GM12874 (cell line): Measurements from ENCODE around the gene ZNF428.

Experiments used
- TF ChIP-seq, protein P1 (sequence below): IDR thresholded peaks from 2 replicates; pipeline ENCODE4 v1.5.1; 2011; ENCODE audit warnings: low read depth, mild to moderate bottlenecking, control low read depth, low read length, moderate library complexity; ENCODE audit not compliant: insufficient read depth

ZNF428 gene

DNA sequence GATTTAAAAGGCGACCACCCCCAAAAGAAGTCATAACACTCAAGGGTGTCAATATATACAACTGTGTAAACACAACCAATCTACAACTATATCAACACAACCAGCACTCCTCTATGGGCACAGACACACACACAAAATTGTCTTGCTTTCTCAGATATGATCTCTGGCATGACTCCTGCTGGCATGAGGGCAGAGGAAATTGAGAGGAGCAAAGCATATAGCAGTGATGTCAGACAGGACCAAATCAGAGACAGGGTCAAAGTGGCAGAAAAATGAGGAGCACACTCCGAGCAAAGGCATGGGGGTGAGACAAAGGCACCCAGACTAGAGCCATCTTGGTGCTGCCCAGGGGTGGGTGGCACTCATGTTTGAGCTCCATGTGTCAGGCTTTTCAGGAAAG, 33.1 kb downstream of the ZNF428 start:
- TF ChIP-seq, protein P1, sequence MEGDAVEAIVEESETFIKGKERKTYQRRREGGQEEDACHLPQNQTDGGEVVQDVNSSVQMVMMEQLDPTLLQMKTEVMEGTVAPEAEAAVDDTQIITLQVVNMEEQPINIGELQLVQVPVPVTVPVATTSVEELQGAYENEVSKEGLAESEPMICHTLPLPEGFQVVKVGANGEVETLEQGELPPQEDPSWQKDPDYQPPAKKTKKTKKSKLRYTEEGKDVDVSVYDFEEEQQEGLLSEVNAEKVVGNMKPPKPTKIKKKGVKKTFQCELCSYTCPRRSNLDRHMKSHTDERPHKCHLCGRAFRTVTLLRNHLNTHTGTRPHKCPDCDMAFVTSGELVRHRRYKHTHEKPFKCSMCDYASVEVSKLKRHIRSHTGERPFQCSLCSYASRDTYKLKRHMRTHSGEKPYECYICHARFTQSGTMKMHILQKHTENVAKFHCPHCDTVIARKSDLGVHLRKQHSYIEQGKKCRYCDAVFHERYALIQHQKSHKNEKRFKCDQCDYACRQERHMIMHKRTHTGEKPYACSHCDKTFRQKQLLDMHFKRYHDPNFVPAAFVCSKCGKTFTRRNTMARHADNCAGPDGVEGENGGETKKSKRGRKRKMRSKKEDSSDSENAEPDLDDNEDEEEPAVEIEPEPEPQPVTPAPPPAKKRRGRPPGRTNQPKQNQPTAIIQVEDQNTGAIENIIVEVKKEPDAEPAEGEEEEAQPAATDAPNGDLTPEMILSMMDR: no peak

DNA sequence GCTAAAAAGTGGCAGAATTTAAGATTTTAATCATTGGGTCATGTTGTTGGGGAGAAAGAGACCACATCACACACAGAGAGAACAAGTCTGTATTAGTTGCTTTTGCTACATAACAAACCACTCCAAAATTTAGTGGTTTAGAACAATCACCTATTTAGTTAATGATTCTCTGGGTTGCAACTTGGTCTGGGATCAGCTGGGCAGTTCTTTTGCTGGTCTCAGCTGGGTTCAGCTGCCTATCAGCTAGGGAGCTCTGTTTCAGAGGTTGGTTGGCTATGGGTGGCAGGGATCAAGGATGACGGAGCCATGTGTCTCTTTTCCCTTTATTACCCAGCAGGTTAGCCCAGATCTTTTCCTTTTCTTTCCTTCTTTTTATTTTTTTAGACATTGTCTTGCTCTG, 34.9 kb downstream of the ZNF428 start:
- TF ChIP-seq, protein P1: no peak

DNA sequence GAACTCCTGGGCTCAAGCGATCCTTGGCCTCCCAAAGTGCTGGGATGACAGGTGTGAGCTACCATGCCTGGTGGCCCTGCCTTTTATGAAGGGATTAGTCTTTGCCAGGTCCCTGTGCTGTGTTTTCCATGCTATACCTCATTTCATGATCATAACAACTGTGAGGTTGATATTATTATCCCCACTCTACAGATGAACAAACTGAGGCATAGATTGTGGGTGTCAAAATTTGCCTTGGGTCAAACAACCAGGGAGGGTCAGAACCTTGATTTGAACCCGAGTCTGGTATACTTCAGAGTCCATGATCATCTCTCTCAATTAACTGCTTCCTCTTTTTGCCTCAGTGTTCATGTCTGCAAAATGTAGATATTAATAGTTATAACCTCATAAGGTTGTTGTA, 36.9 kb downstream of the ZNF428 start:
- TF ChIP-seq, protein P1: no peak

DNA sequence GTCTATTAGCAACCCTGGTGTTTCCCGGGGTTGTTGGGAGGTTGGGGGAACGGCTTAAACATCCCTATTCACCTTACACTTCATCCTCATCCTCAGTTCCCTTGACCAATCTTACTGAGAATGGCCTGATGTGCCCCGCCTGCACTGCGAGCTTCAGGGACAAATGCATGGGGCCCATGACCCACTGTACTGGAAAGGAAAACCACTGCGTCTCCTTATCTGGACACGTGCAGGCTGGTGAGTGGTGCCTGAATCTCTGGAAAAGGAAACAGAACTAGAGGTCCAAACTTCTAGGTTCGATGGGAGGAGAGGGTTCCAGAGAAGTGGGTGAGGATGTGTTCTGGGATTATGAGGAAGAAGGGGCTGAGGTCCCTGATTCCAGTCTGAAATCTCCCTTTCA, 38.0 kb downstream of the ZNF428 start:
- TF ChIP-seq, protein P1: no peak

DNA sequence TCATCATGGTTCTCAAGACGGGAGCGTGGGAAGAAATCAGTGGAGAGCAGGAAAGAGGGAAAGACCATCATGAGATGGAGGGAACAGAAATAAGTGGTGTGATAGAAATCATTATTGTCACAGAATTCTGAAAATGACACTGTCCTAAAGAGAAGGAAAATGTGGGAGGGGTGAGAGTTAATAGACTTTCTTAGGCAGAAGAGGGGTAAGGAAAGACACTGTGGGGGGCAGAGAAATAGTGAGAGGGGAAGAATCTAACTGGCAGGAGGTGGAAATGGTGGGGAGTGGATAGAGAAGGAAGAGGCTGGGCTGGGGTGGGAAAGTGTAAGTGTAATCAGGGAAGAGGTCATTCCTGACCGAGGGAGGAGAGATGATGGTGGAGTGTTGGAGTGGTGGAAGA, 40.6 kb downstream of the ZNF428 start:
- TF ChIP-seq, protein P1: no peak

DNA sequence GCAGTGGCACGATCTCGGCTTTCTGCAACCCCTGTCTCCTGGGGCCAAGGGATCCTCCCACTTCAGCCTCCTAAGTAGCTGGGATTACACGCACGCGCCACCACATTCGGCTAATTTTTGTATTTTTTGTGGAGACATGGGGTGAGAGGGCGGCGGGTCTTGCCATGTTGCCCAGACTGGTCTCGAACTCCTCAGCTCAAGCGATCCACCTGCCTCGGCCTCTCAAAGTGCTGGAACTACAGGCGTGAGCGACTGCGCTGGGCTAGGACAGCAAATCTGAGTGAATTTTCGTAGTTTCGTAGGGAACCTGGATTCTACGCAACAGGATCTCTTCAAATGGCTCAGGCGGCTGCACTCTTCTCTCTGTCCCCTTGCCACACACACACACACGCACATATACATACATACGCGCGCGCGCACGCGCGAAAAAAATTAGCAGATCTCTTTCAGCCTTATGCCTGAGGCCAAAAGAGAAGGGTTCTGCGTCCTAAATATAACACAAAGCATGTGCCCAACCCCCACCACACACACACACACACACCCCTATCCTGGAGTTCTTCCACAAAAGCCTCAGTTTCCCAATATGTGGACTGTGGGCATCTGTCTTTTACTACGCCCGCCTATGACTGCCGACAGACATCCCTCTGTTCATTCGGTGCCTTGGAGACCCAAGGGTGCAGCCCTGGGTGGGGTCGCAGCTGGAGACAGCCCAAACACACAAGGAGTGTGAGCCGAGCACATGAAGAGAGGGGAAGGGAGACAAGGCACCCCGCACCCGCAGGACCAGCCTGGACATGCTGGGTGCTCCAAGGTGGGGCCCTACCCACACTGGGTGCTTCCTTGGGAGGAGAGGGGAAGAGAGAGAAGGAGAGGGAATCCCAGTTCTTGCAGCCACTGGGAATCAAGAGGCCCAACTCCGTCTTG, 43.2 kb downstream of the ZNF428 start:
- TF ChIP-seq, protein P1: no peak

DNA sequence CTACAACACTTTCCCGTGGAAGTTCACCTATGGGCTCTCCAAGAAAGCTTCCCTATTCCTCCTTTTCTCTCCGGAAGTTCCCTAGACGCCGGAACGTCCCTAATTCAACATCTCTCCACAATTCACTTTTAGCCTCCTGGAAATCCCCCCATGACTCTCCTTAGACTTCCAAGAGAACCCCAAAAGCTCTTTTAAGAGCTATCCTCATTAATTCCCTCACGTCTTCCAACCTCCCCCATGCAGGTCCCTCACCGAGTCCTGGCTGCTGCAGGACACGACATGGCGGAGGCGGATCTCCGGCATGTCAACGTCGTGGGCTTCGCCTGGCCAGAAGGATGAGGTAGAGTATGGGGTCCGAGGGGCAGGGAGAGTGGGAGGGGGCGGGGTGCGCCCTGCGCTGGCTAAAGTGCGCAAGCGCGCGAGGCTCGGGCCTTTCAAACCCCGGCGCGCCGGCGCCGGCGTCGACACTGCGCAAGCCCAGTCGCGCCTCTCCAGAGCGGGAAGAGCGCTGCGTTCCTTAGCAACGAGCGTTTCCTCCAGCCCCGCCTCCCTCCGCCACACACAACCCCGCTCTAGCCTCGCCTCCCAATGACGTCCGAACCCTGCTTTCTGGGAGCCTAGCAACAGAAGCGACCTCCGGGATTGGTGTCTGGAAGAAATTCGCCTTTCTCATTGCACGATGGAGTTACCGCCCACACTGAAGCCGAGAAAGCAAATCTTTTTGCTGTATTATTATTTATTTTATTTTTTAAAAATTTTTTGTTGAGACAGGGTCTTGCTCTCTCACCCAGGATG, 44.1 kb downstream of the ZNF428 start, which contains the start of the genes PINLYP and XRCC1:
PINLYP (plus strand) TSS at position 646 of the 795 bp plus-strand sequence. CDS start 1,391 bp downstream, outside the sequence.
XRCC1 (minus strand) TSS at position 372 of the 795 bp plus-strand sequence; CDS start at position 303, 69 bp downstream.
- TF ChIP-seq, protein P1: no peak
